Gastrocnemius medialis (tissue), 4 donors: ENCODE results near the gene RAB3IL1. TPM values are rescaled to one million over a fixed set of nuclear protein-coding genes. Genes with fewer than 3 reads are reported as not detected.

Experiments used
- ATAC-seq, 2 donors: fragments of 150-250 bp; one replicate each; pipeline ENCODE4 v1.9.1; 2016
- DNase-seq, 2 donors: peaks; one replicate each; pipeline ENCODE4 v3.0.0-alpha.2; 2019
- H3K27ac ChIP-seq, 4 donors: fragments of 200-600 bp; sonication (generic); 1 replicate in 1 of 4; 2 replicates in 3 of 4; pipeline ENCODE4 v1.5.1; 2016 to 2018; ENCODE audit warnings: mild to moderate bottlenecking in 2 of 4, moderate library complexity in 1 of 4
- H3K27me3 ChIP-seq, 3 donors: fragments of 200-600 bp; sonication (generic) in 2 of 3; 1 replicate in 1 of 3; 2 replicates in 2 of 3; pipeline versions ENCODE4 v1.5.1 to v1.6.0; 2016 to 2019; ENCODE audit warnings: mild to moderate bottlenecking in 1 of 3, moderate library complexity in 1 of 3
- H3K36me3 ChIP-seq, 2 donors: fragments of 200-600 bp; sonication (generic) in 1 of 2; one replicate each; pipeline ENCODE4 v1.5.1; 2017 to 2018
- H3K4me1 ChIP-seq, 2 donors: fragments of 200-600 bp; sonication (generic) in 1 of 2; one replicate each; pipeline ENCODE4 v1.5.1; 2016 to 2017; ENCODE audit warnings: mild to moderate bottlenecking in 2 of 2
- H3K4me3 ChIP-seq, 4 donors: fragments of 200-600 bp; sonication (generic) in 3 of 4; 1 replicate in 1 of 4; 2 replicates in 3 of 4; pipeline ENCODE4 v1.5.1; 2016 to 2019; ENCODE audit warnings: mild to moderate bottlenecking in 2 of 4
- H3K9me3 ChIP-seq, 3 donors: fragments of 200-600 bp; sonication (generic) in 2 of 3; 1 replicate in 1 of 3; 2 replicates in 2 of 3; pipeline ENCODE4 v1.5.1; 2016 to 2019
- POLR2A ChIP-seq, 2 donors: fragments of 450-650 bp; IDR thresholded peaks; one replicate each; pipeline ENCODE4 v1.6.1; 2017; ENCODE audit warnings: antibody characterized with exemption in 2 of 2, mild to moderate bottlenecking in 2 of 2, moderate library complexity in 2 of 2
- in situ Hi-C, 4 donors: fragments of 200-750 bp; cut with MboI; loops; one replicate each; pipeline versions ENCODE4 v1.15.0 to v1.8.0; 2017; ENCODE audit warnings: low sequenced_read_pairs in 4 of 4
- intact Hi-C: fragments of 100-400 bp; cut with DNase I; formaldehyde crosslinking; loops from one replicate; pipeline ENCODE4 v1.15.1; 2023; ENCODE audit warnings: low total_unique reads
- total RNA-seq, 4 donors: library from RNA; depleted of rRNA; stranded (reverse); fragments of >200 nt; gene quantifications; one replicate each; pipeline versions ENCODE4 v1.1.0 to v1.2.3, GENCODE V29; 2016
- TF ChIP-seq, protein P1 (sequence below), 5 experiments: fragments of 450-650 bp in 3 of 5; fragments of 200-600 bp in 2 of 5; sonication (generic) in 2 of 5; IDR thresholded peaks in 4 of 5; conservative IDR thresholded peaks in 1 of 5; 1 replicate in 4 of 5; 2 replicates in 1 of 5; pipeline ENCODE4 v1.5.1; 2016 to 2019; ENCODE audit warnings: antibody characterized with exemption in 5 of 5, mild to moderate bottlenecking in 3 of 5, moderate library complexity in 3 of 5

The RAB3IL1 gene
- total RNA-seq, 4 donors from 2014 or later, result 3.9 to 5.4 (median 4.9) TPM

DNA sequence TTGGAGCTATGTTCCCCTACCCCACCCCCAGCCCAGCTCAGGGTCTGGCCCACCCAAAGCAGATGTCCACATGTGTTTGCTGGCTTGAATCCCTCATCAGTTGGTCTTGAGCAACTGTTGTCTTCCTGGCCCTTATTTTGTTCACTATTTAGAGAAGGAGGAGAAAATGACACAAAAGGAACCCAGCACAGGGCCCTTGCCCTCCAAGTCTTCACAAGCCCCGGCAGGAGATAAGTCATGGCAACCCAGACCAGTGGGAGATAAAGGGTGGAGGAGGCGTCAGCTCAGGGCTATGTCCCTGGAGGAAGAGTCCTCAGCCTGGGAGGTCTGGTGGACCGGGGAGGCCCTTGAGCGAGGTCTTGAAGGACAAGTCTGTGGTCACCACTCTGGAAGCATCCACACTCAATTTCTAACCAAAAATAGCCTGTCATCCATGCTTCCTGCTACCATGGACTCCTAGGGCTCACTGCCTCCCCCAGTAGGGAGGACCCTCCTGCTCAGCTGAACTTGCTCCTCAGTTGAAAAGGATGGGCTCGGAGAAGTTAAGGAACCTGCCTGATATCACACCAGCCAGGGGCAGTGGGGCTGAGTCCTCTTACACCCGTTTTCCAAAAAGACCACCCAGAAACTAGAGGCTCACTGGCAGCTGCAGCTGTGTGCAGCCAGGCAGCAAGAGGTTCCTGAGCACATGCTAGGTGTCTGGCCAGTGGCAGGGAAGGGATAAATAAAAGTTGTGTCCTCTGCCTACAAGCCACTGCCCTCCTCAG lies 1.8 kb upstream of the RAB3IL1 start:
- no peaks in the 10 kb centered on the region for H3K9me3 ChIP-seq
- H3K4me3 ChIP-seq, result no peak overlapping the region
- peak in 1 of 2 donors; percentile 38 for DNase-seq
- intact Hi-C loops (no loop called here), in situ Hi-C loops (no loop called here)
- peaks cover 14 to 21% (median 16%) of the 10 kb centered on the region in 3 donors for H3K27me3 ChIP-seq
- H3K36me3 ChIP-seq, result no peaks in the 10 kb centered on the region
- H3K4me1 ChIP-seq, result peaks cover 13 to 17% of the 10 kb centered on the region in 2 donors
- TF ChIP-seq, protein P1, sequence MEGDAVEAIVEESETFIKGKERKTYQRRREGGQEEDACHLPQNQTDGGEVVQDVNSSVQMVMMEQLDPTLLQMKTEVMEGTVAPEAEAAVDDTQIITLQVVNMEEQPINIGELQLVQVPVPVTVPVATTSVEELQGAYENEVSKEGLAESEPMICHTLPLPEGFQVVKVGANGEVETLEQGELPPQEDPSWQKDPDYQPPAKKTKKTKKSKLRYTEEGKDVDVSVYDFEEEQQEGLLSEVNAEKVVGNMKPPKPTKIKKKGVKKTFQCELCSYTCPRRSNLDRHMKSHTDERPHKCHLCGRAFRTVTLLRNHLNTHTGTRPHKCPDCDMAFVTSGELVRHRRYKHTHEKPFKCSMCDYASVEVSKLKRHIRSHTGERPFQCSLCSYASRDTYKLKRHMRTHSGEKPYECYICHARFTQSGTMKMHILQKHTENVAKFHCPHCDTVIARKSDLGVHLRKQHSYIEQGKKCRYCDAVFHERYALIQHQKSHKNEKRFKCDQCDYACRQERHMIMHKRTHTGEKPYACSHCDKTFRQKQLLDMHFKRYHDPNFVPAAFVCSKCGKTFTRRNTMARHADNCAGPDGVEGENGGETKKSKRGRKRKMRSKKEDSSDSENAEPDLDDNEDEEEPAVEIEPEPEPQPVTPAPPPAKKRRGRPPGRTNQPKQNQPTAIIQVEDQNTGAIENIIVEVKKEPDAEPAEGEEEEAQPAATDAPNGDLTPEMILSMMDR (IDR thresholded peaks at IDR 0.05 in 4 of 5, conservative IDR thresholded peaks at IDR 0.05 in 1 of 5), result no peak
- TF ChIP-seq POLR2A (IDR thresholded peaks at IDR 0.05), result no peak
- peak overlapping the region; percentile 49 to 77 (median 68) for H3K27ac ChIP-seq
- no peak for ATAC-seq

DNA sequence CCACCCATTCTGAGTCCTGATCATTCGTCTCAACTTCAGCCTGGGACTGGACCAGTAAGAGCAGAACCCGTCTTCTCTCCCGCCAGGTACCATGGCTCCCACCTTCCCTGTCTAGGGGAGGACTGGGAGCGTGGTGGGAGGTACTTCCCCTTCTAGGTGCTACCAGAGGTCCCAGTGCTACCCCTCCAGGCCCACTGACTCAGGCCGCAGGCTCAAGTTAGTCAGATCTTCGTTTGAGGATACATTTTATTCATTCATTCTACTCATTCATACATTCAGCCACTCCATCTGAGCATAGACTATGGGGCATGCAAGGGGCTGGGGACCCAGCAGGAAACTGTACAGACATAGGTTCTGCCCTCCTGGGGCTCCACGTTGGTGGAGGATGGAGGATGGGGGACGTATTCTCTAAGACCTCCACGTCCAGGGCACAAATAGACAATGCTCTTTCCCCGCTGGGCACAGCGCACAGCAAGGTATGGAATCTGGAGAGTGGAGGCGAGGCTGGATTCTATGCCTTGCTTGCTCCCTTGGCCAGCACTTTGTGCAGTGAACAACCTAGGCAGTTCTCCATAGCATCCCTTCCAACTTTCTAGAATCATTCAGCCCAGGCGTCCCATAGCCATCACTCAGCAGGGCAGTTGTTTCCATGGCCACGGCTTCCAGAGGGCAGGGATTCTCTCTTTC lies 1.0 kb upstream of the RAB3IL1 start:
- TF ChIP-seq, protein P1 (IDR thresholded peaks at IDR 0.05 in 4 of 5, conservative IDR thresholded peaks at IDR 0.05 in 1 of 5), result no peak
- Histone ChIP-seq H3K27me3 (peaks cover 14 to 21% (median 16%) of the 10 kb centered on the region in 3 donors), H3K4me1 (peaks cover 5 to 10% of the 10 kb centered on the region in 2 donors), H3K27ac (peak overlapping the region; percentile 49 to 77 (median 68)), H3K4me3 (peak overlapping the region in 1 of 4 donors; percentile 54), H3K36me3 (no peaks in the 10 kb centered on the region), H3K9me3 (no peaks in the 10 kb centered on the region)
- intact Hi-C loops (no loop called here), in situ Hi-C loops (no loop called here)
- DNase-seq, result no peak
- ATAC-seq, result no peak

DNA sequence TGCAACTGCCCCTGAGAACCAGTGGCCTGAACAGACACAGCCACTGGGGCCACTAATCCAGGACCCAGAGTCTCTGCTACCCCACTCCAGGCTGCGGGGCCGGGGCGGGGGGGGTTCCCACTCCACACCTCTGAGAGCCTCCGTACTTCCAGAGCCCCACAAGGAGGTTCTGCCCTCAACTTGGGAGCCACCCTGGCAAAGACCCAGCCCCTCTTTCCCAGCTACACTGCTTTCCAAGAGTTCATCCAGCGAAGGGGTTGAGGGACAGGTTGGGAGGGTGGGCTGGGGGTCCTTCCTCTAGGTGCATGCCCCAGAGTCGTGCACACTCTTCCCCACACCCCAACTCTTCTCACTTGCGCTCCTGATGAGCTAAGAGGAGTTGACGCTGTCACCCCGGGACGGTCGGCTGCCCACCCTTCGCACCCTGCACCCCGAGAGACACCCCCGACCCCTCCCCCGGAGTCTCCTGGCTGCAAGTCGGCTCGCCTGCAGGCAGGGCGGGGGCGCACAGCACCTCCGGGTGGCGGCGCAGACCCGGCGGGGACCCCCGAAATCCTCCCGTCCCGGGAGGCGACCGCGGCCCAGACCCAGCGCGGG lies 531 bp downstream of the RAB3IL1 start:
- peak overlapping the region; percentile 52 to 65 (median 55) for H3K4me3 ChIP-seq
- no peaks in the 10 kb centered on the region for H3K9me3 ChIP-seq
- TF ChIP-seq, protein P1 (IDR thresholded peaks at IDR 0.05 in 4 of 5, conservative IDR thresholded peaks at IDR 0.05 in 1 of 5), result no peak
- no peak for TF ChIP-seq POLR2A (IDR thresholded peaks at IDR 0.05)
- in situ Hi-C loops (no loop called here), intact Hi-C loops (no loop called here)
- H3K4me1 ChIP-seq, result peaks cover 0 to 5% of the 10 kb centered on the region in 2 donors
- H3K36me3 ChIP-seq, result no peaks in the 10 kb centered on the region
- peak overlapping the region; percentile 63 to 77 (median 68) for H3K27ac ChIP-seq
- H3K27me3 ChIP-seq, result peaks cover 14 to 21% (median 16%) of the 10 kb centered on the region in 3 donors
- DNase-seq (peak in 1 of 2 donors; percentile 12), ATAC-seq (peak in 1 of 2 donors; percentile 3)

DNA sequence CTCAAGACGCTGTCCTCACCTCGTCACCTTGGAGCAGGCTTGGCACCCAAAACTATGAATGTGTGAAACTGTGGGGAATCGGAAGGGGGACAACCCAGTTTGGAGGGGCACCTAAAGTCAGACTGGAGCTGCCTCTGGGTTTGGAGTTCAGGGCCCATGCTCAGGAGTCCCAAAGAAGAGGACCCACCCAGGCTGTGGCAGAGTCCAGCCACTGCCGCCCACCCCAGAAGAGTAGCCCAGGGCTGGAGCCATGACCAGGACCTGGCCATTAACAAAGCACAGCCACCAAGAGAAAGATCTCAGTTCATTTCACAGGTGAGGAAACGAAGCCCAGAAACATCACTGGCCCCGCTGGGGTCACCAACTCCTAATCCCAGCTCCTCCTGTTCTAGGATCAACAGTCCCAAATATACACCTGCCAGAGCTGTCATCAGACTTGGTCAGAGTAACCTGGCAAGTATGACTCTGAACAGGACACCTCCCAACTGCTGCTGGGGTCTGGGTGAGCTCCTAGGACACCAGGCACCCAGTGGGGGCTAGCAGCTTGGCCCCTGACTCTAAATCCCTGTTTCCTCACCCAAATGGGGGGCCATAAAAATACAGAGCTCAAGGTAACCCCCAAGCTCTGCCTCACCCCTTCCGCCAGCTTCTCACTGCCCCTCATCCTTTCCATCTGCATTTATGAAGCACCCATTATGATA lies 2.7 kb downstream of the RAB3IL1 start:
- ATAC-seq (no peak), DNase-seq (peak in 1 of 2 donors; percentile 0)
- intact Hi-C loops, result no loop called here
- Histone ChIP-seq H3K4me3 (no peak overlapping the region), H3K9me3 (no peaks in the 10 kb centered on the region), H3K4me1 (peaks cover 0 to 5% of the 10 kb centered on the region in 2 donors), H3K27me3 (peaks cover 14 to 20% (median 16%) of the 10 kb centered on the region in 3 donors), H3K27ac (no peak overlapping the region), H3K36me3 (no peaks in the 10 kb centered on the region)
- TF ChIP-seq, protein P1 (IDR thresholded peaks at IDR 0.05 in 4 of 5, conservative IDR thresholded peaks at IDR 0.05 in 1 of 5), result no peak
- TF ChIP-seq POLR2A (IDR thresholded peaks at IDR 0.05), result no peak
- in situ Hi-C loops, result no loop called here
